ENCODE data around the gene BFSP1. TPM values are rescaled to one million over a fixed set of nuclear protein-coding genes. Genes with fewer than 3 reads are reported as not detected.

BFSP1 gene
- total and polyA plus RNA-seq, 2 donors (not counting 3 experiments of a cell fraction or from before 2014, with no cell fraction given), result 3.1 to 5.2 TPM

DNA sequence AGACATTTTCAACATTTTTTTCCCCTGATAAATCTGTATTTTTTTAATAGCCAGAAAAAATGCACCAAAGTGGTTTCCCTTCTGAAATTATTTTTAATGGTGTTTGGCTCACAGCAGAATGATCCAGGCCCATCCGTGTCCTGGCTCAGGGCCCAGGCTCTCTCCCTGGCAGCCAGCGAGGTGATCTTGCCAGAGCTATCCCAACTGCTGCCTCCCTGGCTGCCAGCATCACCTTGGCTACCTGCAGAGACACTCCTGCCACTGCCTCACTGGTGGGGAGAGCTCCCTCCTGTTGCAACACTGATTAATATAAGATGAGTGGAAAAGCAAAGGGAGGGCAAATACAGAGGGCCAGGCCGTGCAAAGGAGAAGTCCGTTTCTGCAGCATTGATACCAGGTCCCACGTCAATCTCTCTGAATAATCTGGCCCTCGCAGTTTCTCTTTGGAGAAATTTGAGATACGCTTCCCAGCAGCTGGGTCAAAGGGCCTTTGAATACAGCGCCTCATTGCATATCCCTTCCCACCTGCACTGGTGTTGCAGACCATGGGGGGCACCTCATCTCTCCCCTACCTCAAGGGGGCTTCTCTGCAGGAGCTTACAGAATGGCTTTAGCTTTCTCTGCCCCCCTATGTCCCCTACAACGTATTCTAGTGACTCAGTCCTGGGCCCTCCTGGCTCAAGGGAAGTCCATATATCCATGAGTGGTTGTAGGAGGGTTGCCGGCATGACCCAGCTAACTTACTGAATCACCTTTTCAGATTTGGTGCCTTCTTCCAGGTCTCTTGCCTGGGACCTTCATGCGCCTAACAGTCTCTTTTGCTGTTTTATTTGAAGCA is 25.9 kb upstream of the BFSP1 start:
- no TSS peak for BruUV-seq (replicated peaks)
- no peak overlapping the region for H3K4me3 ChIP-seq (replicated peaks in 1 of 3; ENCODE audit: insufficient read depth in 1 of 3, low read depth in 1 of 3, low read length in 3 of 3)
- peak; percentile 68 for DNase-seq (ENCODE audit: low read depth, low spot score)
- dilution Hi-C loops (cut with MboI; ENCODE audit: extremely low pct_ligation_motif_present, low sequenced_read_pairs), result no loop called here
- peaks cover 37% of the 10 kb centered on the region for H3K4me1 ChIP-seq (ENCODE audit: control insufficient read depth, extremely low read depth, insufficient read depth, low read length)
- H3K36me3 ChIP-seq (ENCODE audit: control insufficient read depth in 2 of 2, extremely low read depth in 1 of 2, insufficient read depth in 2 of 2, low read length in 2 of 2), result no peaks in the 10 kb centered on the region
- TF ChIP-seq POLR2AphosphoS5 (IDR thresholded peaks at IDR 0.05; ENCODE audit: insufficient read depth, low read depth, low read length), result no peak
- TF ChIP-seq POLR2A (IDR thresholded peaks at IDR 0.05; ENCODE audit: low read depth, low read length), result no peak
- TF ChIP-seq MYC (IDR thresholded peaks at IDR 0.05; ENCODE audit: low read depth, low read length), result no peak
- TF ChIP-seq, protein P1, sequence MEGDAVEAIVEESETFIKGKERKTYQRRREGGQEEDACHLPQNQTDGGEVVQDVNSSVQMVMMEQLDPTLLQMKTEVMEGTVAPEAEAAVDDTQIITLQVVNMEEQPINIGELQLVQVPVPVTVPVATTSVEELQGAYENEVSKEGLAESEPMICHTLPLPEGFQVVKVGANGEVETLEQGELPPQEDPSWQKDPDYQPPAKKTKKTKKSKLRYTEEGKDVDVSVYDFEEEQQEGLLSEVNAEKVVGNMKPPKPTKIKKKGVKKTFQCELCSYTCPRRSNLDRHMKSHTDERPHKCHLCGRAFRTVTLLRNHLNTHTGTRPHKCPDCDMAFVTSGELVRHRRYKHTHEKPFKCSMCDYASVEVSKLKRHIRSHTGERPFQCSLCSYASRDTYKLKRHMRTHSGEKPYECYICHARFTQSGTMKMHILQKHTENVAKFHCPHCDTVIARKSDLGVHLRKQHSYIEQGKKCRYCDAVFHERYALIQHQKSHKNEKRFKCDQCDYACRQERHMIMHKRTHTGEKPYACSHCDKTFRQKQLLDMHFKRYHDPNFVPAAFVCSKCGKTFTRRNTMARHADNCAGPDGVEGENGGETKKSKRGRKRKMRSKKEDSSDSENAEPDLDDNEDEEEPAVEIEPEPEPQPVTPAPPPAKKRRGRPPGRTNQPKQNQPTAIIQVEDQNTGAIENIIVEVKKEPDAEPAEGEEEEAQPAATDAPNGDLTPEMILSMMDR (IDR thresholded peaks at IDR 0.05; ENCODE audit: extremely low read depth in 1 of 2, insufficient read depth in 1 of 2, low read depth in 1 of 2, low read length in 2 of 2), result no peak
- TF ChIP-seq, protein P2, sequence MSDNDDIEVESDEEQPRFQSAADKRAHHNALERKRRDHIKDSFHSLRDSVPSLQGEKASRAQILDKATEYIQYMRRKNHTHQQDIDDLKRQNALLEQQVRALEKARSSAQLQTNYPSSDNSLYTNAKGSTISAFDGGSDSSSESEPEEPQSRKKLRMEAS (IDR thresholded peaks at IDR 0.05; ENCODE audit: insufficient read depth, insufficient read length), result no peak
- no peak for TF ChIP-seq EZH2 (IDR thresholded peaks at IDR 0.05; ENCODE audit: borderline replicate concordance, low read depth, low read length, severe bottlenecking)
- no peak for TF ChIP-seq FOS (IDR thresholded peaks at IDR 0.05; ENCODE audit: borderline replicate concordance, insufficient read depth, low read length)
- no peak for TF ChIP-seq JUN (IDR thresholded peaks at IDR 0.05; ENCODE audit: borderline replicate concordance, insufficient read depth, insufficient read length, low read depth)
- no peak for TF ChIP-seq GATA2 (IDR thresholded peaks at IDR 0.05; ENCODE audit: insufficient read depth, insufficient read length, low read depth, low read length)
- intact Hi-C loops (cut with micrococcal nuclease), result loop anchor here (1.0 kb wide), 1 partner anchor 20 kb away; no protein-coding TSS in a partner anchor
- peak; percentile 4 for FAIRE-seq
- no peaks in the 10 kb centered on the region for H3K79me2 ChIP-seq (ENCODE audit: control insufficient read depth, insufficient read depth, low read length)
- H3K27me3 ChIP-seq (ENCODE audit: control insufficient read depth in 2 of 2, insufficient read depth in 2 of 2, low read length in 2 of 2), result no peaks in the 10 kb centered on the region
- H3K9me3 ChIP-seq (replicated peaks; ENCODE audit: control insufficient read depth, insufficient read depth, low read length), result no peaks in the 10 kb centered on the region
- CTCF ChIA-PET, result interaction anchor here (0.9 to 5.0 kb wide), 10 partner anchors 14 to 92 kb away, joined by 3 to 30 read pairs (median 6); partner anchors contain the start of gene DSTN
- H3K9ac ChIP-seq (replicated peaks; ENCODE audit: extremely low read depth, insufficient read depth, low read length), result peak overlapping the region; percentile 78
- H4K20me1 ChIP-seq (replicated peaks; ENCODE audit: control insufficient read depth, extremely low read depth, insufficient read depth, low read length), result no peaks in the 10 kb centered on the region
- no peaks in the 10 kb centered on the region for H3K9me1 ChIP-seq (replicated peaks; ENCODE audit: control insufficient read depth, extremely low read depth, insufficient read depth, low read length)
- peak overlapping the region; percentile 60 for H3K4me2 ChIP-seq (ENCODE audit: insufficient read depth, low read length)
- peak overlapping the region; percentile 58 for H2AFZ ChIP-seq (ENCODE audit: low read depth, low read length)
- POLR2A ChIA-PET, result interaction anchor here (0.6 to 3.7 kb wide), 3 partner anchors 13 to 57 kb away, joined by 3 to 22 read pairs (median 3); partner anchors contain the start of gene DSTN
- peak overlapping the region; percentile 96 for H3K27ac ChIP-seq (ENCODE audit: insufficient read depth, low read depth, low read length)

Data from endothelial cell of umbilical vein (primary cell).